Skeletal muscle cell (primary cell): Measurements from ENCODE around the gene PNMA1.
"Not testable (repeated sequence)": the region's sequence is repeated elsewhere in the genome, so short reads cannot be mapped to it uniquely, and the experiment has no call there.

Experiments
- DNase-seq: peaks from one replicate; pipeline ENCODE4 v3.0.0-alpha.2; 2010; ENCODE audit warnings: low read depth
- H3K4me3 ChIP-seq: 2 replicates; pipeline ENCODE4 v1.5.1; 2011; ENCODE audit warnings: low read depth, mild to moderate bottlenecking, control low read depth, low read length, moderate library complexity

Gene PNMA1

GRCh38 chr14:73720636-73721035 is 6.5 kb upstream of the PNMA1 start:
- H3K4me3 ChIP-seq, result no peak overlapping the region
- no peak for DNase-seq

- no peak overlapping the region for H3K4me3 ChIP-seq
- DNase-seq, result no peak
Measured at GRCh38 chr14:73719791-73720190, 5.6 kb upstream of the PNMA1 start.

- DNase-seq, result no peak
- H3K4me3 ChIP-seq, result no peak overlapping the region
Measured at GRCh38 chr14:73719361-73719760, 5.2 kb upstream of the PNMA1 start.

GRCh38 chr14:73718418-73719251 is 4.5 kb upstream of the PNMA1 start:
- DNase-seq, result no peak
- H3K4me3 ChIP-seq, result no peak overlapping the region

GRCh38 chr14:73717711-73718417 is 3.7 kb upstream of the PNMA1 start:
- DNase-seq, result no peak
- H3K4me3 ChIP-seq, result no peak overlapping the region

GRCh38 chr14:73717266-73717665 is 3.1 kb upstream of the PNMA1 start:
- DNase-seq, result no peak
- H3K4me3 ChIP-seq, result no peak overlapping the region

- no peak for DNase-seq
Measured at GRCh38 chr14:73715707-73716106, 1.5 kb upstream of the PNMA1 start.

GRCh38 chr14:73714656-73715081 is 485 bp upstream of the PNMA1 start:
- DNase-seq, result no peak
- peak overlapping the region; percentile 79 for H3K4me3 ChIP-seq

More at GRCh38 chr14:73715707-73716106, 1.5 kb upstream of the PNMA1 start:
- H3K4me3 ChIP-seq, result no peak overlapping the region

GRCh38 chr14:73713206-73713802 is 880 bp downstream of the PNMA1 start:
- no peak for DNase-seq
- H3K4me3 ChIP-seq, result peak overlapping the region; percentile 79

- DNase-seq, result no peak
- peak overlapping the region; percentile 79 for H3K4me3 ChIP-seq
Measured at GRCh38 chr14:73712540-73713180, 1.5 kb downstream of the PNMA1 start.

- DNase-seq, result no peak
Measured at GRCh38 chr14:73712071-73712506, 2.1 kb downstream of the PNMA1 start.

GRCh38 chr14:73710737-73711136 is 3.4 kb downstream of the PNMA1 start:
- no peak for DNase-seq
- no peak overlapping the region for H3K4me3 ChIP-seq

More at GRCh38 chr14:73712071-73712506, 2.1 kb downstream of the PNMA1 start:
- H3K4me3 ChIP-seq, result peak overlapping the region; percentile 79

- no peak overlapping the region for H3K4me3 ChIP-seq
- DNase-seq, result no peak
Measured at GRCh38 chr14:73709904-73710469, 4.2 kb downstream of the PNMA1 start.

GRCh38 chr14:73708076-73708475 is 6.1 kb downstream of the PNMA1 start:
- H3K4me3 ChIP-seq, DNase-seq: not testable (repeated sequence)

GRCh38 chr14:73700325-73700724 is 13.9 kb downstream of the PNMA1 start:
- no peak overlapping the region for H3K4me3 ChIP-seq

GRCh38 chr14:73696466-73697400 is 17.5 kb downstream of the PNMA1 start:
- no peak for DNase-seq
- H3K4me3 ChIP-seq, result no peak overlapping the region

More at GRCh38 chr14:73700325-73700724, 13.9 kb downstream of the PNMA1 start:
- no peak for DNase-seq

- H3K4me3 ChIP-seq, result no peak overlapping the region
Measured at GRCh38 chr14:73695997-73696396, 18.2 kb downstream of the PNMA1 start.

GRCh38 chr14:73695082-73695481 is 19.1 kb downstream of the PNMA1 start:
- no peak overlapping the region for H3K4me3 ChIP-seq
- DNase-seq, result no peak

More at GRCh38 chr14:73695997-73696396, 18.2 kb downstream of the PNMA1 start:
- no peak for DNase-seq
